ENCODE measurements around the gene POLG2. TPM values are rescaled to one million over a fixed set of nuclear protein-coding genes. Genes with fewer than 3 reads are reported as not detected.

POLG2 gene
- total and polyA plus RNA-seq, 9 of the 15 experiments (the other 6 are each of a cell fraction or from before 2014, with no cell fraction given) = 13.4 to 44.8 (median 37.0) TPM

DNA sequence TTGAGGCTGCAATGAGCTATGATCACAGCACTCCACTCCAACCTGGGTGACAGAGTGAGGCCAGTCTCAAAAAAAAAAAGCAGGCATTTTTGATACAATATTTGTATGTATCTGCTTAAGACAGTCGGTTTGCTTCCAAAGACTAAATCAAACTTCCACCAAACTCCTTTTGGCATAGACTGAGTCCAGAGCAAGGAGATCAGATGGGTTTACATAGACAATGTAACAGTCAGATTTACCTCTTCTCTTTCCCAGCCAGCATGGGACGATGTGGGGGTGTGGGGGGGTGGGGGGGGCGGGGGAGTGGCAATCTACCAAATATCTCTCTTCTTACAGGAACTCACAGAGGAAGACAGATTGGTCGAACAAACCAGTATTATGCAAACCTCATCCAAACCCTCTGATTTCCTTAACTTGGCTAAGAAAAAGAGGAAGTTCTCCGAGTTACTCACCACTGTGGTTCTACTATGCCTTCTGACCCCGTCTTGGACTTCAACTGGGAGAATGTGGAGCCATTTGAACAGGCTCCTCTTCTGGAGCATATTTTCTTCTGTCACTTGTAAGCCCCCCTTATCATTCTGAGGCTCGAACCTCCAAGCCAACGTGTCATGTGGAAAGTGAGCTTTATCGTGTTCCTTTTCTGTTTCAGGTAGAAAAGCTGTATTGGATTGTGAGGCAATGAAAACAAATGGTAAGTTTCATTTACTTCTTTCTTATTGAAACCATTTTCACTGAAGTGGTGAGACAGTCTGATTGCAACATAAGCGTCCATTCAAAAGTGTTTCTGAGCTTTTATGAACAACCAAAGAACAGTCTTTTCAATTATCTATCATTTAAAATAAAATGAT, 48.0 kb downstream of the POLG2 start, which contains the start of gene MILR1 (continued):
- TF ChIP-seq, protein P1, sequence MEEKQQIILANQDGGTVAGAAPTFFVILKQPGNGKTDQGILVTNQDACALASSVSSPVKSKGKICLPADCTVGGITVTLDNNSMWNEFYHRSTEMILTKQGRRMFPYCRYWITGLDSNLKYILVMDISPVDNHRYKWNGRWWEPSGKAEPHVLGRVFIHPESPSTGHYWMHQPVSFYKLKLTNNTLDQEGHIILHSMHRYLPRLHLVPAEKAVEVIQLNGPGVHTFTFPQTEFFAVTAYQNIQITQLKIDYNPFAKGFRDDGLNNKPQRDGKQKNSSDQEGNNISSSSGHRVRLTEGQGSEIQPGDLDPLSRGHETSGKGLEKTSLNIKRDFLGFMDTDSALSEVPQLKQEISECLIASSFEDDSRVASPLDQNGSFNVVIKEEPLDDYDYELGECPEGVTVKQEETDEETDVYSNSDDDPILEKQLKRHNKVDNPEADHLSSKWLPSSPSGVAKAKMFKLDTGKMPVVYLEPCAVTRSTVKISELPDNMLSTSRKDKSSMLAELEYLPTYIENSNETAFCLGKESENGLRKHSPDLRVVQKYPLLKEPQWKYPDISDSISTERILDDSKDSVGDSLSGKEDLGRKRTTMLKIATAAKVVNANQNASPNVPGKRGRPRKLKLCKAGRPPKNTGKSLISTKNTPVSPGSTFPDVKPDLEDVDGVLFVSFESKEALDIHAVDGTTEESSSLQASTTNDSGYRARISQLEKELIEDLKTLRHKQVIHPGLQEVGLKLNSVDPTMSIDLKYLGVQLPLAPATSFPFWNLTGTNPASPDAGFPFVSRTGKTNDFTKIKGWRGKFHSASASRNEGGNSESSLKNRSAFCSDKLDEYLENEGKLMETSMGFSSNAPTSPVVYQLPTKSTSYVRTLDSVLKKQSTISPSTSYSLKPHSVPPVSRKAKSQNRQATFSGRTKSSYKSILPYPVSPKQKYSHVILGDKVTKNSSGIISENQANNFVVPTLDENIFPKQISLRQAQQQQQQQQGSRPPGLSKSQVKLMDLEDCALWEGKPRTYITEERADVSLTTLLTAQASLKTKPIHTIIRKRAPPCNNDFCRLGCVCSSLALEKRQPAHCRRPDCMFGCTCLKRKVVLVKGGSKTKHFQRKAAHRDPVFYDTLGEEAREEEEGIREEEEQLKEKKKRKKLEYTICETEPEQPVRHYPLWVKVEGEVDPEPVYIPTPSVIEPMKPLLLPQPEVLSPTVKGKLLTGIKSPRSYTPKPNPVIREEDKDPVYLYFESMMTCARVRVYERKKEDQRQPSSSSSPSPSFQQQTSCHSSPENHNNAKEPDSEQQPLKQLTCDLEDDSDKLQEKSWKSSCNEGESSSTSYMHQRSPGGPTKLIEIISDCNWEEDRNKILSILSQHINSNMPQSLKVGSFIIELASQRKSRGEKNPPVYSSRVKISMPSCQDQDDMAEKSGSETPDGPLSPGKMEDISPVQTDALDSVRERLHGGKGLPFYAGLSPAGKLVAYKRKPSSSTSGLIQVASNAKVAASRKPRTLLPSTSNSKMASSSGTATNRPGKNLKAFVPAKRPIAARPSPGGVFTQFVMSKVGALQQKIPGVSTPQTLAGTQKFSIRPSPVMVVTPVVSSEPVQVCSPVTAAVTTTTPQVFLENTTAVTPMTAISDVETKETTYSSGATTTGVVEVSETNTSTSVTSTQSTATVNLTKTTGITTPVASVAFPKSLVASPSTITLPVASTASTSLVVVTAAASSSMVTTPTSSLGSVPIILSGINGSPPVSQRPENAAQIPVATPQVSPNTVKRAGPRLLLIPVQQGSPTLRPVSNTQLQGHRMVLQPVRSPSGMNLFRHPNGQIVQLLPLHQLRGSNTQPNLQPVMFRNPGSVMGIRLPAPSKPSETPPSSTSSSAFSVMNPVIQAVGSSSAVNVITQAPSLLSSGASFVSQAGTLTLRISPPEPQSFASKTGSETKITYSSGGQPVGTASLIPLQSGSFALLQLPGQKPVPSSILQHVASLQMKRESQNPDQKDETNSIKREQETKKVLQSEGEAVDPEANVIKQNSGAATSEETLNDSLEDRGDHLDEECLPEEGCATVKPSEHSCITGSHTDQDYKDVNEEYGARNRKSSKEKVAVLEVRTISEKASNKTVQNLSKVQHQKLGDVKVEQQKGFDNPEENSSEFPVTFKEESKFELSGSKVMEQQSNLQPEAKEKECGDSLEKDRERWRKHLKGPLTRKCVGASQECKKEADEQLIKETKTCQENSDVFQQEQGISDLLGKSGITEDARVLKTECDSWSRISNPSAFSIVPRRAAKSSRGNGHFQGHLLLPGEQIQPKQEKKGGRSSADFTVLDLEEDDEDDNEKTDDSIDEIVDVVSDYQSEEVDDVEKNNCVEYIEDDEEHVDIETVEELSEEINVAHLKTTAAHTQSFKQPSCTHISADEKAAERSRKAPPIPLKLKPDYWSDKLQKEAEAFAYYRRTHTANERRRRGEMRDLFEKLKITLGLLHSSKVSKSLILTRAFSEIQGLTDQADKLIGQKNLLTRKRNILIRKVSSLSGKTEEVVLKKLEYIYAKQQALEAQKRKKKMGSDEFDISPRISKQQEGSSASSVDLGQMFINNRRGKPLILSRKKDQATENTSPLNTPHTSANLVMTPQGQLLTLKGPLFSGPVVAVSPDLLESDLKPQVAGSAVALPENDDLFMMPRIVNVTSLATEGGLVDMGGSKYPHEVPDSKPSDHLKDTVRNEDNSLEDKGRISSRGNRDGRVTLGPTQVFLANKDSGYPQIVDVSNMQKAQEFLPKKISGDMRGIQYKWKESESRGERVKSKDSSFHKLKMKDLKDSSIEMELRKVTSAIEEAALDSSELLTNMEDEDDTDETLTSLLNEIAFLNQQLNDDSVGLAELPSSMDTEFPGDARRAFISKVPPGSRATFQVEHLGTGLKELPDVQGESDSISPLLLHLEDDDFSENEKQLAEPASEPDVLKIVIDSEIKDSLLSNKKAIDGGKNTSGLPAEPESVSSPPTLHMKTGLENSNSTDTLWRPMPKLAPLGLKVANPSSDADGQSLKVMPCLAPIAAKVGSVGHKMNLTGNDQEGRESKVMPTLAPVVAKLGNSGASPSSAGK (IDR thresholded peaks at IDR 0.05) = peak; percentile 43
- TF ChIP-seq ZNF79 (CRISPR knock-in tag; IDR thresholded peaks at IDR 0.05; ENCODE audit: low read depth) = no peak
- peak; percentile 91 for TF ChIP-seq CEBPB (tag; IDR thresholded peaks at IDR 0.05)
- no peak for TF ChIP-seq STAG1 (CRISPR knock-in tag; IDR thresholded peaks at IDR 0.05; ENCODE audit: borderline replicate concordance)
- TF ChIP-seq SMAD4 (CRISPR knock-in tag; conservative IDR thresholded peaks at IDR 0.05) = no peak
- no peak for TF ChIP-seq TSC22D4 (tag; IDR thresholded peaks at IDR 0.05)
- TF ChIP-seq, protein P2, sequence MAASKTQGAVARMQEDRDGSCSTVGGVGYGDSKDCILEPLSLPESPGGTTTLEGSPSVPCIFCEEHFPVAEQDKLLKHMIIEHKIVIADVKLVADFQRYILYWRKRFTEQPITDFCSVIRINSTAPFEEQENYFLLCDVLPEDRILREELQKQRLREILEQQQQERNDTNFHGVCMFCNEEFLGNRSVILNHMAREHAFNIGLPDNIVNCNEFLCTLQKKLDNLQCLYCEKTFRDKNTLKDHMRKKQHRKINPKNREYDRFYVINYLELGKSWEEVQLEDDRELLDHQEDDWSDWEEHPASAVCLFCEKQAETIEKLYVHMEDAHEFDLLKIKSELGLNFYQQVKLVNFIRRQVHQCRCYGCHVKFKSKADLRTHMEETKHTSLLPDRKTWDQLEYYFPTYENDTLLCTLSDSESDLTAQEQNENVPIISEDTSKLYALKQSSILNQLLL (CRISPR knock-in tag; IDR thresholded peaks at IDR 0.05; ENCODE audit: borderline replicate concordance) = no peak
- TF ChIP-seq L3MBTL2 (IDR thresholded peaks at IDR 0.05) = peak; percentile 48
- TF ChIP-seq HLTF (IDR thresholded peaks at IDR 0.05) = no peak
- no peak for TF ChIP-seq FOXP1 (CRISPR knock-in tag; IDR thresholded peaks at IDR 0.05)
- TF ChIP-seq, protein P3, sequence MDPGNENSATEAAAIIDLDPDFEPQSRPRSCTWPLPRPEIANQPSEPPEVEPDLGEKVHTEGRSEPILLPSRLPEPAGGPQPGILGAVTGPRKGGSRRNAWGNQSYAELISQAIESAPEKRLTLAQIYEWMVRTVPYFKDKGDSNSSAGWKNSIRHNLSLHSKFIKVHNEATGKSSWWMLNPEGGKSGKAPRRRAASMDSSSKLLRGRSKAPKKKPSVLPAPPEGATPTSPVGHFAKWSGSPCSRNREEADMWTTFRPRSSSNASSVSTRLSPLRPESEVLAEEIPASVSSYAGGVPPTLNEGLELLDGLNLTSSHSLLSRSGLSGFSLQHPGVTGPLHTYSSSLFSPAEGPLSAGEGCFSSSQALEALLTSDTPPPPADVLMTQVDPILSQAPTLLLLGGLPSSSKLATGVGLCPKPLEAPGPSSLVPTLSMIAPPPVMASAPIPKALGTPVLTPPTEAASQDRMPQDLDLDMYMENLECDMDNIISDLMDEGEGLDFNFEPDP (CRISPR knock-in tag; IDR thresholded peaks at IDR 0.05) = no peak
